Measurements from ENCODE around the gene MRPL48. TPM values are rescaled to one million over a fixed set of nuclear protein-coding genes. Genes with fewer than 3 reads are reported as not detected.

Gene MRPL48
- total RNA-seq, 1 donor from 2014 or later: 26.4 TPM

DNA sequence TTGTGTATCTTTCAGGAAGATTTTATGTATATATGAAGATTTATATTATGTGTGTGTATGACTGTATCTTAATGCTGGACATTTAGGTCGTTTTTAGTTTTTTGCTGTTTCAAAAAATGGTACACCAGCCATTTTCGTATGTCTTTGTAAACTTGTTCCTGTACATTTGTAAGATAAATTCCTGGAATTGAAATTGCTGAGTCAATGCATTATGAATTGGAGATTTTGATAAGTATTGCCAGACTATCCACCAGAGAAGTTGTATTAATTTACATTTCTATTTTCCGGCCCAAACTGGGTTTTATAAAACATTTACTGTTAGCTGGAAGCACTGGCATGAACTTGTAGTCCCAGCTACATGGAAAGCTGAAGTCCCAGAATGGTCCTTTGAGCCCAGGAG, 24.6 kb downstream of the MRPL48 start:
- Mint-ChIP-seq H3K27me3 (ENCODE audit: unreplicated experiment) (no peaks in the 10 kb centered on the region), H3K4me1 (ENCODE audit: unreplicated experiment) (peaks cover 8% of the 10 kb centered on the region), H3K27ac (ENCODE audit: unreplicated experiment) (no peak overlapping the region), H3K36me3 (ENCODE audit: unreplicated experiment) (peaks cover 4% of the 10 kb centered on the region), H3K4me3 (ENCODE audit: unreplicated experiment) (no peak overlapping the region), H3K9me3 (ENCODE audit: unreplicated experiment) (no peaks in the 10 kb centered on the region)
- DNase-seq (ENCODE audit: extremely low spot score, unreplicated experiment): no peak
- TF ChIP-seq, protein P1, sequence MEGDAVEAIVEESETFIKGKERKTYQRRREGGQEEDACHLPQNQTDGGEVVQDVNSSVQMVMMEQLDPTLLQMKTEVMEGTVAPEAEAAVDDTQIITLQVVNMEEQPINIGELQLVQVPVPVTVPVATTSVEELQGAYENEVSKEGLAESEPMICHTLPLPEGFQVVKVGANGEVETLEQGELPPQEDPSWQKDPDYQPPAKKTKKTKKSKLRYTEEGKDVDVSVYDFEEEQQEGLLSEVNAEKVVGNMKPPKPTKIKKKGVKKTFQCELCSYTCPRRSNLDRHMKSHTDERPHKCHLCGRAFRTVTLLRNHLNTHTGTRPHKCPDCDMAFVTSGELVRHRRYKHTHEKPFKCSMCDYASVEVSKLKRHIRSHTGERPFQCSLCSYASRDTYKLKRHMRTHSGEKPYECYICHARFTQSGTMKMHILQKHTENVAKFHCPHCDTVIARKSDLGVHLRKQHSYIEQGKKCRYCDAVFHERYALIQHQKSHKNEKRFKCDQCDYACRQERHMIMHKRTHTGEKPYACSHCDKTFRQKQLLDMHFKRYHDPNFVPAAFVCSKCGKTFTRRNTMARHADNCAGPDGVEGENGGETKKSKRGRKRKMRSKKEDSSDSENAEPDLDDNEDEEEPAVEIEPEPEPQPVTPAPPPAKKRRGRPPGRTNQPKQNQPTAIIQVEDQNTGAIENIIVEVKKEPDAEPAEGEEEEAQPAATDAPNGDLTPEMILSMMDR (IDR thresholded peaks at IDR 0.05): no peak

DNA sequence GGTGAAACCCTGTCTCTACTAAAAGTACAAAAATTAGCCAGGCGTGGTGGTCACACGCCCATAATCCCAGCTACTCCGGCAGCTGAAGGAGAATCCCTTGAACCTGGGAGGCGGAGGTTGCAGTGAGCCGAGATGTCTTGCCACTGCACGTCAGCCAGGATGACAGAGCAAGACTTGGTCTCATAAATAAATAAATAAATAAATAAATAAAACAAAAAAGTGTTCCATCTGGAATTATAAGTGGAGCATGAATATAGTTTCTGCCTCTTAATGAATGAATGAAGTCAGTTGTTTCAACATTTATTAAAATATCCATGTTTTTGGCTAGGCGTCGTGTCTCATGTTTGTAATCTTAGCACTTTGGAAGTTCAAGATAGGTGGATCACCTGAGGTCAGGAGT, 27.1 kb downstream of the MRPL48 start:
- H3K27ac Mint-ChIP-seq (ENCODE audit: unreplicated experiment): no peak overlapping the region
- H3K4me1 Mint-ChIP-seq (ENCODE audit: unreplicated experiment): peaks cover 14% of the 10 kb centered on the region
- no peaks in the 10 kb centered on the region for H3K27me3 Mint-ChIP-seq (ENCODE audit: unreplicated experiment)
- H3K36me3 Mint-ChIP-seq (ENCODE audit: unreplicated experiment): no peaks in the 10 kb centered on the region
- H3K4me3 Mint-ChIP-seq (ENCODE audit: unreplicated experiment): no peak overlapping the region
- DNase-seq (ENCODE audit: extremely low spot score, unreplicated experiment): no peak
- TF ChIP-seq, protein P1 (IDR thresholded peaks at IDR 0.05): no peak
- no peaks in the 10 kb centered on the region for H3K9me3 Mint-ChIP-seq (ENCODE audit: unreplicated experiment)

DNA sequence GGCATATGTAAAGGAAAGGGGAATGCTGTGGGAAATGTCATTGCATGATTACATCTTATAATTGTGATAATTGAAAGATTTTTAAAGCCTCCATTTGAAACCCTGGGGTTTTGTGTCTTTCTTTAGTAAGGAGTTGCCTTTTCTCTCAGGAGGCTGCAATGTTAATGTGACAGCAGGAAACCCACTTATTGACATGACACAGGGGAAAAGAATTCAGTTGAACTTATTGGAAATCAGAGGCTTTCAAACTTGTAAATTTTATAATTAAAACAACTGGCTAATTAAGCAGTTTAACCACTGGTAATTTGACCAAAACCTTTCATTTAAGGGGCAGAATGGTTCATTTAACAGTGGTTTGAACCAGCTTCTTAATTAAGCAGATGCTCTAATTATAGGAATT, 31.2 kb downstream of the MRPL48 start:
- TF ChIP-seq, protein P1 (IDR thresholded peaks at IDR 0.05): no peak
- no peaks in the 10 kb centered on the region for H3K27me3 Mint-ChIP-seq (ENCODE audit: unreplicated experiment)
- H3K4me1 Mint-ChIP-seq (ENCODE audit: unreplicated experiment): peaks cover 6% of the 10 kb centered on the region
- no peak overlapping the region for H3K27ac Mint-ChIP-seq (ENCODE audit: unreplicated experiment)
- H3K36me3 Mint-ChIP-seq (ENCODE audit: unreplicated experiment): peaks cover 3% of the 10 kb centered on the region
- DNase-seq (ENCODE audit: extremely low spot score, unreplicated experiment): no peak
- no peaks in the 10 kb centered on the region for H3K9me3 Mint-ChIP-seq (ENCODE audit: unreplicated experiment)
- H3K4me3 Mint-ChIP-seq (ENCODE audit: unreplicated experiment): no peak overlapping the region

DNA sequence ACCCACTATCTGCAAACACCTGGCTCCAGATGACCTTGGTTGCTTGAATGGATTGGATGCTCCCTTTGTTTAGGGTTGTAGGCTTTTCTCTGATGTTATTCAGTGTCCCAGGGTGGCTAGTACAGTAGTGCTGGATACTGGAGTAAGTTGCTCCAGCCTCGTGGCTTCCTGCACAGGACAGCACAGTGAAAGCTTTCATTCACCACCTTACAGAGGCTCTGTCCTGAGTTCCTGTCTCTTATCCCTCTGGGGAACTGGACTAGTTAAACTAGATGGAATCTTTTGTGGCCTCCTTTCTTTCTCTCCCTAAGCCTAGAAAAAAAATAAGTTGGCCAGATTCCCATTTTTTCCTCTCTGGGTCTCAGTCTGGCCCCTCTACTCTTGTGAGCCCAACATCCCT, 42.6 kb downstream of the MRPL48 start:
- no peak for DNase-seq (ENCODE audit: extremely low spot score, unreplicated experiment)
- no peak overlapping the region for H3K4me3 Mint-ChIP-seq (ENCODE audit: unreplicated experiment)
- H3K27me3 Mint-ChIP-seq (ENCODE audit: unreplicated experiment): no peaks in the 10 kb centered on the region
- H3K27ac Mint-ChIP-seq (ENCODE audit: unreplicated experiment): no peak overlapping the region
- peaks cover 20% of the 10 kb centered on the region for H3K36me3 Mint-ChIP-seq (ENCODE audit: unreplicated experiment)
- H3K4me1 Mint-ChIP-seq (ENCODE audit: unreplicated experiment): no peaks in the 10 kb centered on the region
- no peaks in the 10 kb centered on the region for H3K9me3 Mint-ChIP-seq (ENCODE audit: unreplicated experiment)
- TF ChIP-seq, protein P1 (IDR thresholded peaks at IDR 0.05): no peak

DNA sequence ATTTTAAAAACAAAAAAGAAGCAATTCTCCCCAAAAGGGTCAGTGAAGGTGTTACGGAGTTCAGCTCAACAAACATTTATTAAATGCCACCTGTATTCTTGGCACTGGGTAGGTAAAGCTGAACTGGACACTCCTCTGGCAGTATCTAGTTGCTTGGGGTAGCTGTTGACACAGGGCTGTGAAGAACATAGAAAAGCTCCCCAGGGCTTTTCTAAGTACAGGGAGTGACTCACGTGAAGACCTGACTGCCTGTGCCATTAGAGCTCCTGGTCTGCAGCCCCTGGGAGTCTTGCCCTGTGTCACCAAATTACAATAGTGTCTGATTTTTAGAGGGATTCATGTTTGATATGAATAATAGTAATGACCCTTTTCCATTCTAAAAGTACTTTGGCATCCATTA, 45.4 kb downstream of the MRPL48 start:
- Mint-ChIP-seq H3K27ac (ENCODE audit: unreplicated experiment) (no peak overlapping the region), H3K9me3 (ENCODE audit: unreplicated experiment) (no peaks in the 10 kb centered on the region), H3K4me3 (ENCODE audit: unreplicated experiment) (no peak overlapping the region), H3K27me3 (ENCODE audit: unreplicated experiment) (no peaks in the 10 kb centered on the region), H3K36me3 (ENCODE audit: unreplicated experiment) (peaks cover 11% of the 10 kb centered on the region), H3K4me1 (ENCODE audit: unreplicated experiment) (peaks cover under 1% of the 10 kb centered on the region)
- DNase-seq (ENCODE audit: extremely low spot score, unreplicated experiment): no peak
- TF ChIP-seq, protein P1 (IDR thresholded peaks at IDR 0.05): no peak

Measured in osteocyte (in vitro differentiated cells).